ENCODE results near the gene TARDBP.

DNA sequence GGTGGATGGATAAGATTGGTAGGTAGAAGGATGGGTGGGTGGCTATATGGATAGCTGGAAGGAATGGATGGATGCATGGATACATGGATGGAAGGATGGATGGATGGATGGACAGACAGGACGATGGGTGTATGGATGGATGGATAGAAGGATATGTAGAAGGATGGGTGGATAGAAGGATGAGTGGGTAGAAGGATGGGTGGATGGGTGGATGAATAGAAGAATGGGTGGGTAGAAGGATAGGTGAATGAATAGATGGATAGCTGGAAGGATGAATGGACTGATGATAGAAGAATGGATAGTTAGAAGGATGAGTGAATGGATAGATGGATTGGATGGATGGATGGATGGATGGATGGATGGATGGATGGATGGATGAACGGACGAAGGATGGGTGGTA lies 29.6 kb downstream of the TARDBP start:
- TF ChIP-seq, protein P1, sequence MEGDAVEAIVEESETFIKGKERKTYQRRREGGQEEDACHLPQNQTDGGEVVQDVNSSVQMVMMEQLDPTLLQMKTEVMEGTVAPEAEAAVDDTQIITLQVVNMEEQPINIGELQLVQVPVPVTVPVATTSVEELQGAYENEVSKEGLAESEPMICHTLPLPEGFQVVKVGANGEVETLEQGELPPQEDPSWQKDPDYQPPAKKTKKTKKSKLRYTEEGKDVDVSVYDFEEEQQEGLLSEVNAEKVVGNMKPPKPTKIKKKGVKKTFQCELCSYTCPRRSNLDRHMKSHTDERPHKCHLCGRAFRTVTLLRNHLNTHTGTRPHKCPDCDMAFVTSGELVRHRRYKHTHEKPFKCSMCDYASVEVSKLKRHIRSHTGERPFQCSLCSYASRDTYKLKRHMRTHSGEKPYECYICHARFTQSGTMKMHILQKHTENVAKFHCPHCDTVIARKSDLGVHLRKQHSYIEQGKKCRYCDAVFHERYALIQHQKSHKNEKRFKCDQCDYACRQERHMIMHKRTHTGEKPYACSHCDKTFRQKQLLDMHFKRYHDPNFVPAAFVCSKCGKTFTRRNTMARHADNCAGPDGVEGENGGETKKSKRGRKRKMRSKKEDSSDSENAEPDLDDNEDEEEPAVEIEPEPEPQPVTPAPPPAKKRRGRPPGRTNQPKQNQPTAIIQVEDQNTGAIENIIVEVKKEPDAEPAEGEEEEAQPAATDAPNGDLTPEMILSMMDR (IDR thresholded peaks at IDR 0.05): no peak
- TF ChIP-seq POLR2A (IDR thresholded peaks at IDR 0.05): no peak
- TF ChIP-seq EP300 (IDR thresholded peaks at IDR 0.05): no peak
